Left lung (tissue), 10 donors: ENCODE data around the gene P3H2. TPM values are rescaled to one million over a fixed set of nuclear protein-coding genes. Genes with fewer than 3 reads are reported as not detected.

Source experiments
- ATAC-seq: fragments of 200-7000 bp; cut with Tn5 transposase; one replicate; pipeline ENCODE4 v1.9.1; 2020; ENCODE audit warnings: moderate library complexity
- DNase-seq, 4 donors: peaks; one replicate each; pipeline ENCODE4 v3.0.0-alpha.2; 2013 to 2020
- H3K27ac ChIP-seq, 2 donors: fragments of 200-600 bp; sonication (generic) in 1 of 2; one replicate each; pipeline versions ENCODE4 v1.5.0 to v1.8.0; 2020 to 2021
- H3K27me3 ChIP-seq, 2 donors: fragments of 200-600 bp; sonication (generic) in 1 of 2; one replicate each; pipeline versions ENCODE4 v1.5.0 to v1.8.0; 2020 to 2021
- H3K36me3 ChIP-seq, 2 donors: fragments of 200-600 bp; sonication (generic) in 1 of 2; one replicate each; pipeline versions ENCODE4 v1.5.0 to v1.8.0; 2020 to 2021
- H3K4me1 ChIP-seq, 2 donors: fragments of 200-600 bp; one replicate each; pipeline ENCODE4 v1.8.0; 2021
- H3K4me3 ChIP-seq, 2 donors: fragments of 200-600 bp; sonication (generic) in 1 of 2; one replicate each; pipeline versions ENCODE4 v1.5.0 to v1.8.0; 2020 to 2021; ENCODE audit warnings: mild to moderate bottlenecking in 1 of 2
- H3K9me3 ChIP-seq, 2 donors: fragments of 200-600 bp; sonication (generic) in 1 of 2; one replicate each; pipeline versions ENCODE4 v1.5.0 to v1.8.0; 2020 to 2021
- intact Hi-C, 2 donors: fragments of 100-400 bp; cut with DNase I; formaldehyde crosslinking; loops; one replicate each; pipeline versions ENCODE4 v1.11.2 to v1.14.2; 2022
- polyA plus RNA-seq, 6 donors: library from polyadenylated mRNA; unstranded; fragments of 120-200 nt; gene quantifications; one replicate each; pipeline ENCODE4 v1.2.1, GENCODE V29; 2013; ENCODE audit not compliant: insufficient read length in 6 of 6
- total RNA-seq, 2 donors: library from RNA; stranded (reverse); fragmentation: NEBNext Ultra II Directional; extraction: Animal tissue kit (Norgen Biotek cat#: 25700); gene quantifications; one replicate each; pipeline ENCODE4 v1.2.1, GENCODE V29; 2021
- TF ChIP-seq, protein P1 (sequence below), 2 donors: fragments of 200-600 bp; sonication (generic) in 1 of 2; IDR thresholded peaks; one replicate each; pipeline versions ENCODE4 v1.5.0 to v1.8.0; 2021; ENCODE audit warnings: antibody characterized with exemption in 2 of 2
- donor health status: DM: no; HTN: yes; CAD: no.
- donor health status: DM: no; HTN: no; CAD: no.

The P3H2 gene
- total and polyA plus RNA-seq, 8 donors, result 29.1 to 50.7 (median 36.1) TPM

DNA sequence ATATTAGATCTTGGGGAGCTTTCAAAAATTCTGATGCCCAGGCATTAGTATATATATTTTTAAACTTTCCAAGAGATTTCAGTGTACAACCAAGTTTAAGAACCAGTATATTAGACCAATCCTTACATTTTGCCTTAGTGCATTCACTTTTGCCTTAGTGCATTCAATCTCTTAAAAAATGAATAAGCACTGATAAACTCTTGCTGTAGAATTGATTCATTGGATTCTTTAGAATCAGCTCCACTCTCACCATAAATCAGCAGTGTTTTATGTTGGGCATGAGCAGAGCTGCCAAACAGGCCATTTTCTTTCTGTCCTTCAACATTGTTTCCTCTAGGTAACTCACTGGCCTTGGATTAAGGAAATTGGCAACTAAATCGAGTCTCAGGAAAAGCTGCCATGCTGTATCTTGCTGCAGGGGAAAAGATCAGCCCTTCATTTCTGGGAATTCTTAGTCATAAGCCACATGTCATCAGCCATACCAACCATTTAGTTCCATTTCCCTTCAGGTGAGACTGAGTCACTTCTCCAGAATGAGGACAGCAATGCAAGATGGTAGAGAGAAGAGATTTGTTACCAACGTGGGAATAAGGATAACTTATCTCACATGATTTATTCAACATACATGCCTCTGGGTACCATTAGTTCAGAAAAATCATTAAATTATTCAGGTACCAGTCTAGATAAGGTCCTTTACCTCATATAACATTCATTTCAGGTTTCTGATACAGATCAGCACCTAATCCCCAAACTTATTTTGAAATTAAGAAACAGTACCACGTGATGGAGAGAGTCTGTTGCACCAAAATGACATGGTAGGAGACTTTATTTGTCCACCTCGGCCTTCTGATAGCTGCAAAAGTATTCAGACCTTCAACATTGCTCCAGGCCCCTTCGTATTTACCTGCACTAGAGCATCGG is 192.5 kb downstream of the P3H2 start:
- Histone ChIP-seq H3K36me3 (no peaks in the 10 kb centered on the region), H3K4me3 (no peak overlapping the region)

DNA sequence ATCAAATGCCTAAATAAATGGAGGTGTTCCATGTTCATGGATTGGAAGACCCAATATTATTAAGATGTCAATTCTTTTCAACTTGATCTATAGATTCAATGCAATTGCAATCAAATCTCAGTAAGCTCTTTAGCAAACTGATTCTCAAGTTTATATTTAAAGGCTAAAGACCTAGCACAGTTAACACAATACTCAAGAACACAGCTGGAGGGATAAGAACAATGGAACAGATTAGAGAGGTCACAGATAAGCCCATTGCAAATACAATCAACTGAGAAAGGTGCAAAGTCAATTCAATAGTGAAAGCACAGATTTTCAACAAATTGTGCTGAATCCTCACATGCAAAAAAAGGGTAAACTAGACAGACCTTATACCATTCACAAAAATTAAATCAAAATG is 198.9 kb downstream of the P3H2 start:
- peaks cover 0 to 4% of the 10 kb centered on the region in 2 donors for H3K9me3 ChIP-seq
- ATAC-seq, result no peak
- no peak overlapping the region for H3K27ac ChIP-seq
- TF ChIP-seq, protein P1, sequence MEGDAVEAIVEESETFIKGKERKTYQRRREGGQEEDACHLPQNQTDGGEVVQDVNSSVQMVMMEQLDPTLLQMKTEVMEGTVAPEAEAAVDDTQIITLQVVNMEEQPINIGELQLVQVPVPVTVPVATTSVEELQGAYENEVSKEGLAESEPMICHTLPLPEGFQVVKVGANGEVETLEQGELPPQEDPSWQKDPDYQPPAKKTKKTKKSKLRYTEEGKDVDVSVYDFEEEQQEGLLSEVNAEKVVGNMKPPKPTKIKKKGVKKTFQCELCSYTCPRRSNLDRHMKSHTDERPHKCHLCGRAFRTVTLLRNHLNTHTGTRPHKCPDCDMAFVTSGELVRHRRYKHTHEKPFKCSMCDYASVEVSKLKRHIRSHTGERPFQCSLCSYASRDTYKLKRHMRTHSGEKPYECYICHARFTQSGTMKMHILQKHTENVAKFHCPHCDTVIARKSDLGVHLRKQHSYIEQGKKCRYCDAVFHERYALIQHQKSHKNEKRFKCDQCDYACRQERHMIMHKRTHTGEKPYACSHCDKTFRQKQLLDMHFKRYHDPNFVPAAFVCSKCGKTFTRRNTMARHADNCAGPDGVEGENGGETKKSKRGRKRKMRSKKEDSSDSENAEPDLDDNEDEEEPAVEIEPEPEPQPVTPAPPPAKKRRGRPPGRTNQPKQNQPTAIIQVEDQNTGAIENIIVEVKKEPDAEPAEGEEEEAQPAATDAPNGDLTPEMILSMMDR (IDR thresholded peaks at IDR 0.05), result no peak
- intact Hi-C loops, result no loop called here
- no peak overlapping the region for H3K4me3 ChIP-seq
- H3K36me3 ChIP-seq, result no peaks in the 10 kb centered on the region
- no peak for DNase-seq
- no peaks in the 10 kb centered on the region for H3K27me3 ChIP-seq
- no peaks in the 10 kb centered on the region for H3K4me1 ChIP-seq

More for the DNA sequence above, 192.5 kb downstream of the P3H2 start:
- no peaks in the 10 kb centered on the region for H3K4me1 ChIP-seq
- no peak overlapping the region for H3K27ac ChIP-seq
- no peak for ATAC-seq
- intact Hi-C loops, result no loop called here
- H3K27me3 ChIP-seq, result no peaks in the 10 kb centered on the region
- no peaks in the 10 kb centered on the region for H3K9me3 ChIP-seq
- no peak for DNase-seq
- TF ChIP-seq, protein P1 (IDR thresholded peaks at IDR 0.05), result no peak

DNA sequence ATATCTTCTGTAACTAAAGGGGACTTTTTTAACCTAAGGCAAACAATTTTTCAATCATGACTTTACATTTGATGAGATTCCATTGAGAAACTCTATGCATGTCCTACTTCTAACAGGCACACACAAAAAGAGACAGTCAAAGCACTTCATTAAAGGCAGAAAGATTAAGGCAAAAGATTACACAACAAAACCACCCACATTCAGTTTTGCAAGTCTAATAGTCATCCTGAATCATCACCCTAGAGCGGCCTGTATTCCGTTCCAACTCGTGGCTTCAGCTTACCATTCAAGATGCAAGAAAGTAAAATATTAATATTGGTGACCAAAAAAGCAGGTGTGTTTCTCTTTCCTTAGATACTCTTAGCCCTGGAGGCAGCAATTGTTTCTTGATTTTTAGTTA is 205.9 kb downstream of the P3H2 start:
- no peak for DNase-seq
- Histone ChIP-seq H3K4me3 (no peak overlapping the region), H3K27me3 (no peaks in the 10 kb centered on the region), H3K27ac (no peak overlapping the region), H3K9me3 (no peaks in the 10 kb centered on the region), H3K4me1 (no peaks in the 10 kb centered on the region), H3K36me3 (no peaks in the 10 kb centered on the region)
- ATAC-seq, result peak; percentile 62
- TF ChIP-seq, protein P1 (IDR thresholded peaks at IDR 0.05), result no peak
- intact Hi-C loops, result no loop called here

DNA sequence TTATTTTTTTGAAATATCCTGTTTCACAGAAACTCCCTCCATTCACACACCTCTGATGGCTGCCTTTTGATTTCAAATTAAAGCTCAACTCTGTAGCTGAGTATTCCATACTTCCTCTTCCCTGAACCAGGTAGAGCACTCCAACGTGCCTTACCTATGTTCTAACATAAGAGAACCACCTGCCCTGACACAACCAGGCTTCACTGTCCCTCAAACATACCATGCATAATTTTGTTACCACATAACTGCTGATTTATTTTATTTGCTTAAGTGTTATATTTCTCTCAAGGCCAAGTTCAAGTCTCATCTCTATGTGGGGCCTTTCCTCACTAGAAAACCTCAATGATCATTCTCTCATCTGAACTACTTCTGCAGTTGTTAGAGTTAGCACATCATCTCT is 209.7 kb downstream of the P3H2 start:
- Histone ChIP-seq H3K9me3 (no peaks in the 10 kb centered on the region), H3K27me3 (no peaks in the 10 kb centered on the region), H3K4me3 (no peak overlapping the region), H3K4me1 (no peaks in the 10 kb centered on the region), H3K27ac (no peak overlapping the region), H3K36me3 (no peaks in the 10 kb centered on the region)
- no peak for DNase-seq
- no peak for ATAC-seq
- intact Hi-C loops, result no loop called here
- TF ChIP-seq, protein P1 (IDR thresholded peaks at IDR 0.05), result no peak

DNA sequence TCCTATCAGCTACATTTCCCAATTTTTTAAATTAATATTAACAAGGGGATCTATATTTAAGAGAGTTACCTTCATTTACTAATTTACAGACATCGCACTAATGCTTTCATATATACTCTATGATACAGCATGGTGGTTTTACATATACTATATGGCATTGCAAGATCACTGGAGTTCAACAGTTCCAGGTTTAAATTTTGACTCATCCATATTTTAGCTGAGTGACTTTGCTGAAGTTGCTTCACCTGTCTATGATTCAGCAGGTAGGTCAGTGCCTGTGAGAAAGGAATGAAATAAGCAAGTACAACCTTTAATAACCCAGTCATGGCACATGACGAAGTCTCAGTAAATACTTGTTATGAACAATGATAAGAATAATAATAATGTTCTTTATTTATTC is 211.1 kb downstream of the P3H2 start:
- intact Hi-C loops, result no loop called here
- H3K27me3 ChIP-seq, result no peaks in the 10 kb centered on the region
- H3K27ac ChIP-seq, result no peak overlapping the region
- no peaks in the 10 kb centered on the region for H3K4me1 ChIP-seq
- no peaks in the 10 kb centered on the region for H3K36me3 ChIP-seq
- TF ChIP-seq, protein P1 (IDR thresholded peaks at IDR 0.05), result no peak
- H3K9me3 ChIP-seq, result no peaks in the 10 kb centered on the region
- H3K4me3 ChIP-seq, result no peak overlapping the region
- no peak for ATAC-seq
- DNase-seq, result no peak
